ENCODE measurements around the gene ADGRA1.
"Not testable (repeated sequence)": the region's sequence is repeated elsewhere in the genome, so short reads cannot be mapped to it uniquely, and the experiment has no call there.

The ADGRA1 gene

GRCh38 chr10:133097961-133098360, 10.2 kb downstream of the ADGRA1 start:
- DNase-seq, result no peak

GRCh38 chr10:133098426-133099124, 10.9 kb downstream of the ADGRA1 start:
- no peak for DNase-seq

GRCh38 chr10:133099571-133099970, 11.8 kb downstream of the ADGRA1 start:
- no peak for DNase-seq

GRCh38 chr10:133100186-133100585, 12.5 kb downstream of the ADGRA1 start:
- no peak for DNase-seq

DNA sequence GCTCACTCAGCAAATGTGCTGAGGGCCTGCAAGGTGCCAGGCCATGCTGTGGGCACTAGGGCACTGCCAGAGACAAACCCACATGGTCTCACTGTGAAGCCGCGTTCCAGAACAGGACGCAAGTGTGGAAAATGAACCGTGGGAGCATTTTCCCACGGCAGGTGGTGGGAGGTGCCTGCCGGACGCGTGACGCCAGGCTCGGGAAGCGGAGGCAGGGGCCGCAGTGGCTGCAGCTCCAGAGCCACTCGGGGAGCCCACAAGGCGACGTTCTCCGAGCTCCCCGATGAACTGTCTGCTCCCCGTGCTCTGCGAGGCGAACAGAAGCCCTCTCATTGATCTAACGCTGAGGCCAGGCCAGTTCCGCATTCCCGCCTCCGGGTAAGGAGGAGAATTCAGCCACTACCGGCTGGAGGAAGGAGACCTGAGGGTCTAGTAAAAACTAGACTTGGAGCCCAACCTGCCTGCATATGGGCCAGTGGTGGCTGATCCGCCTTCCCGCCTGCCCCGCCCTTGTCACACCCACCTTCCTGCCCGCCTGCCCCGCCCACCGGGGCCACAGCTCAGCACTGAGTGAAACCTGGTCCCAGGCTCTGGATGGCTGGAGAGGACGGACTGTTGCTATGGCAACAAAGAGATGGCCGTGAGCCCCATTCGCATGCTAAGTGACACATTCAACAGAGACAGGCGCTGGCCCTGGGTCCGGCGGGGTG, 13.1 kb downstream of the ADGRA1 start:
- DNase-seq, result peak; percentile 88 to 90

GRCh38 chr10:133101416-133101810, 13.7 kb downstream of the ADGRA1 start:
- no peak for DNase-seq

DNA sequence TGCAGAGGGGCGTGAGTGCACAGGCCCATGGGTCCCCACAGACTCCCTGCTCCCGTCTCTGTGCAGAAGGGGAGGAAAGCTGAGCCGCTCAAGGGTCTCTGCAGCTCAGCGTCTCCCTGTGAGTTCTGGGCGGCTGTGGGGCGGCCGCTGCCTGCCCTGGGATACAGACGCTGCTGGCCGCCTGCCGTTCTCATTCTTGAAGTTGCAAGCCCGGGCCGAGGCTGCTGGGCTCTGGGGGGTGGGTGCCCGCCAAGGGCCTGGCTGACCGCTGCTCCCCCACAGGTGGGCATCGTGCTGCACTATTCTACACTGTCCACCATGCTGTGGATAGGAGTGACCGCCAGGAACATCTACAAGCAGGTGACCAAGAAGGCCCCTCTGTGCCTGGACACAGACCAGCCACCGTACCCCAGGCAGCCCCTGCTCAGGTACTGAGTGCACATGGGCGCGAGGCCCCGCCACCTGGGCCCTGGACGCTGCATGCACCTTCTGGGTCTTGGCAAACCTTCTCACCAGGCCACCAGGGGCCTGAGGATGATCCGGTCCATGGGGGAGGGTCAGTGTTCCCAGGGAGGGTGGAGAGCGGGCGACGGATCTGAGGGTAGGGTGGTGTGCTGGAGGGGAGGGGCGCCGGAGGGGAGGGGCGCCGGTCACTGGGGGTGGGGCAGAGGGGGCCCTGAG, 14.8 kb downstream of the ADGRA1 start:
- no peak for DNase-seq

DNA sequence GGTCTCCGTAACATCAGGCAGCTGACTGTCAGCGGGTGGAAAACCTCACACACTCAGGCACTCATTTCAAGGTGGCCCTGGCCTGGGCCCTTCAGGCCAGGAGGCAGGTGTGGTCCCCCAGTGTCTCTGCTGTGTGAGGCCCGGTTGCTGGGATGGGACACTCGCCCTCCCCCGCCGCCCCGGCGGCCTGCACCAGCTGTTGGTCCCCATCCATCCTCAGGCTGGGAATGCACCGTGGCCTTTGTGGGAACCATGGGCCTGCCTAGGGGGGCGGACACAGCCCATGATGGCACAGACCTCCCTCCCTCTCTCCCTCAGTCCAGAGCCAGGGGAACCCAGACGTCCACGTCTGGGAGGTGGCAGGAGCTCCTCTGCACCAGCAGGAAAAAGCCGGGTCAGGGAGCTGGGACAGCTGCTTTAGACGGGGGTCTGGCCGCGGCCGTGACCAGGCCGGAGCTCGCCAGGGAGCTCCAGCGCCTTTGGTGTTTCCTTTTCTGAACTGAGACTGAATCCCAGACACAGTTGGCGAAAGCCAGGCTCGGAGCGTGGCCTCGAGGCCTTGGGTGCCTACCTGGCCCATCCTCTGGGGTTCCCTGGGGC, 15.7 kb downstream of the ADGRA1 start:
- no peak for DNase-seq

DNA sequence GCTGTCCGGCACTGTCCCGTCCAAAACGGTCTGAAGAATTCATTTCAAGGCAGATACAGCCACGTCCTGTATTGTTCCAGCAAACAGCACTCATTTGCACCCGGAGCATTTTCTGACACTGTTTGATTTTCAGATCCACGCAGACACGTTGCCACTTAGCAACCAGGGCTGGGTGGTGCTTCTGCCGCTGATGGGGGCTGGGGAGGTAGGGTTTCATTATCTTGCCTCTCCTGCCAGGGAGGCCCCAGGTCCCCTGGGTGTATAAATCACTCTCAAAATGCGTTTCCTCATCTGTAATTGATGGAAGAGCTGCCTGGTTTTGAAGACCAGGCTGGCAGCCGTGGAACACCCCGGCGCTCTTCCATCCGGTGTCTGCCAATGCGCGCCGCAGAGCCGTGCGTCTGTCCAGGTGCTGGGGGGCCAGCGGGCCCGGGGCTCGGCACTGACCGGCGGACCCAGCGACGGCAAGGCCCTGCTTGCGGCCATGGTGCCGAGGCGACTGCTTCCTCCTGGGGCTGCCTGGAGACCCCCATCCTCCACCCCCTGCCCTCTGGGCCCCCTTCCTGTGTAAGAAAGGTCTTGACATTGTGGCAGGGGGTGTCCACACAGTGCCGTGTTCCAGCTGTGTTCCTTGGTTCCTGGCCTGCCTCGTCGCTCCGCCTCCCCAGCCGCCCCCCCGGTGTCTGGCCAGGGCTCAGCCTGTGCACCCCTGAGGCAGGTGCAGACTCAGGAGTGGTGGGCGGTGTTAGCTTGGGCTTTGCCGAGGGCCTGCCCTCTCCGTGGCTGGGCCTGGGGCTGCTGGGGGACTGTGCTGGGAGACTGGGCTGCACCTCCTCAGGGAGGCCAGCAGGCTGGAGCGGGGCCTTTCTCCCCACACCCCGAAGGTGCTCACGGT, 16.6 kb downstream of the ADGRA1 start:
- no peak for DNase-seq

DNA sequence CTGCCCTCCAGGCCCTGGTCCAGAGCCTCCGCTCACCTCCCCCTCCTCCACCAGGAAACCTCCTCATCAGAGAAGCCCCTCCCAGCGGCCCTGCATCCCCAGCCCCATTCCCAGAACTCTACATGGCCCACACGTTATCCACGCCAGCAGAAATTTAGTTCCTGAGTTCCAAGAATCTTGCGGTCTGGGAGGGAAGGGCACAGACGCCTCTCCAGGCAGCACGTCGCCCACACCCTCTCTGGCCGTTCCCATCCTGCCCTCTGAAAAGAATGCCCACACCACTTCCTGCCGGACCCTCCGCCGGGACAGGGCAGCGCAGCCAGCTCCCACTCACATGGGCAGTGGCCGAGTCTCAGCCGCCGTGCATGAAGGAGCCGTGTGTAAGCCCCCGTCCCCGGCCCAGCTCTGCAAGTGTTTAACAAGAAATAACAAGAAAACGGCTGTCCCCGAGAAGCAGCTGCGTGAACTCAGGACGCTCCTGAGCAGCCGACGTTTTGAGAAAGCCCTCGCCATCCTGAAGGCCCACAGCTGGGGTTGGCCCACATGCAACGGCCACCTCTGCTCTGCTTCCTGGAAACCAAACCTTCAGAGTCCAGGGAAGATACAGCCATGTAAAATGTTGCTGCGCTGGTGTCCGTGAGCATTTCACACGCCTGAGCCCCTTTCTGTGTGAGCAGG, 17.4 kb downstream of the ADGRA1 start:
- DNase-seq, result no peak

DNA sequence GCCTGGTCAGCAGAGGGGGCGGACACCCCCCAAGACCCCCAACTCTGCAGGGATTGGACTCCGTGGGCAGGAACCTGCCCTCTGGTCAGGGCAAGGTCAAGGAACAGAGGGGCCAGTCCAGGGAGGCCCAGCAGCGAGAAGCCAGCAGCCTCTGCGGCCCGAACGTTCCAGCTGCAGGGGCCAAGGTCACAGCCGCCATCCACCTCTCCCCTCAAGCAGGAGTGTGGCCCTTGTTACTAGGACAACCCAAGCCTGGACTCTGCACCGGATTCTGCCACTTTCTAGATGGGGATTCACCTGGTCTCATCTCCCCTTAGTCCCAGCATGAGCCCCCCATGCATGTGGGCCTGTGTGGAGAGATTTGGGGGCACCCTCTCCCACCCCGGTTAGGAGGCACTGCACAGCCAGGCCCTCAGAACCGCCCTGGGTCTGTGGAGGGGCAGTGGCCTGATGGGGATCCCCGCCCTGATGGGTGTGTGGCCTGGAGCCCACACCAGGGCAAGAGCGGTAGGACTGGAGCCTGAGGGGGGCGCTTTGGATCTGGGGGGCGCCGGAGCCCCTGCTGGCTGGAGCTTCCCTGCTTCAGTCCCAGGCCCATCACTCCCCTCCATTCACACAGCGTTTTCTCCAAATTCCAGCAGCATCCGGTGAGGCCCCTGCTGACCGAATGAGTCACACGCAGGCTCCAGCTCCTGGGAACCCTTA, 18.1 kb downstream of the ADGRA1 start:
- no peak for DNase-seq

- DNase-seq, result no peak
Measured at GRCh38 chr10:133106516-133106915, 18.8 kb downstream of the ADGRA1 start.

- DNase-seq, result no peak
Measured at GRCh38 chr10:133107442-133107841, 19.7 kb downstream of the ADGRA1 start.

DNA sequence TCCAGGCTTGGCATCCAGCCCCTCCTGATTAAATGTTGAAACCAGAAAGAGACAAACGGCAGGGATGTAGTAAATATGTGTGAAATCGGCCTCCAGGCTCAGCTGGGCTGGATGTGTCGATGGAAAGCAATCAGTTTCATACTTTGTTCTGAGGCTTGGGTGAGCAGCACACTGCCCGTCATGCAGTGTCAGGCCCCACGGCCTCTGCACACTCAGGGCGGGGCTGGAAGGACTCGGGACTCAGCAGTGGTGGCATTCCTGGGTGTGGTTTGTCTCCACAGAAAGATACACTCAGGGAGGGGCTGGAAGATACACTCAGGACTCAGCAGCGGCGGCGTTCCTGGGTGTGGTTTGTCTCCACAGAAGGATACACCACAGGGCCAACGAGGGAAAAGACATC, 22.0 kb downstream of the ADGRA1 start:
- DNase-seq, result no peak

DNA sequence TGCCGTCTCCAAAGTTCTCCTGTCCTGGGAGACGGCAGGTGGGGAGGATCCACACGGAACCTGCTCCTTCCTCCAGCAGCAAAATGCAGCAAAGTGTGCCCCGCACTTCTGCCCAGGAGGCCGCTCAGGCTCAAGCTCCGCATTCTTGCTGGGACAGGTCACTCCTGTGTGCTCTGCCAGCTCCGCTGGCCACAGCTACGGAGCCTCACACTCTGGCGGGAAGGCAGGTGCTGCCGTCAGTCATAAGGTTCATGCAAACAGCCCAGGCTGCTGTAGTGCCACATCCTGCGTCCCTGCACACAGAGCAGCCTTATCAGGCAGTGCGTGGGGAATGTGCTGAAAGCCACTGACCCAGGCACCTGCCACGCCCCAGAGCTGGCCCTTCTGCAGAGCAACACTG, 22.4 kb downstream of the ADGRA1 start:
- DNase-seq, result no peak

GRCh38 chr10:133110609-133111275, 23.0 kb downstream of the ADGRA1 start:
- DNase-seq, result no peak

- DNase-seq, result not testable (repeated sequence)
Measured at GRCh38 chr10:133111640-133112039, 23.9 kb downstream of the ADGRA1 start.

DNA sequence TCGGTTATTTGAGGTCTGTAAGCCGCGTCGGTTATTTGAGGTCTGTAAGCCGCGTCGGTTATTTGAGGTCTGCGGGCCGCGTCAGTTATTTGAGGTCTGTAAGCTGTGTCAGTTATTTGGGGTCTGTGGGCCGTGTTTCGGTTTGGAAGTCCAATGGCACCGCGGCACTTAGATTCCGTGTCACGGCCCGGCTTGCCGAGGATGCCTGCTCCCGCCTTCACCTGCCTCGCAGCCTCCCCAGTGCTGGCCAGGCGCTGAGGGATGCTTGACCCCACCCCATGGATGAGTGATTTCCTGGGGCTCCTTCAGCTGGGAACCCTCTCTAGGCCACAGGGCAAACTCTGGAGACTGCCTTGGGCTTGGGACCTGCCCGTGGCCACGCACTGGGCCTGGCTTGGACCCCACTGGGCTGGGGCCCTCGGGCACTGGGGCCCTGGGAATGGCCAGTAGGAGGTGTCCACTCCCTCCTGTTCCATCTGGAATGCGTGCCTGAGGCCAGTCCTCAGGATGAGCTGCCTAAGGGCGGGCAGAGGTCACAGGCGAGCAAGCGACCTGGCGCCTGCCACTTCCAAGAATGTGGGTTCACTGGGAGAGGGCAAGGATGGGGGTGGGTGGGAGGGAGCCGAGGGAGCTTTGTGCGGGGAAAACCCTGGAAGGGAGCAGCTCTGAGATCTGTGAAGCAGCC, 25.6 kb downstream of the ADGRA1 start:
- DNase-seq, result no peak

DNA sequence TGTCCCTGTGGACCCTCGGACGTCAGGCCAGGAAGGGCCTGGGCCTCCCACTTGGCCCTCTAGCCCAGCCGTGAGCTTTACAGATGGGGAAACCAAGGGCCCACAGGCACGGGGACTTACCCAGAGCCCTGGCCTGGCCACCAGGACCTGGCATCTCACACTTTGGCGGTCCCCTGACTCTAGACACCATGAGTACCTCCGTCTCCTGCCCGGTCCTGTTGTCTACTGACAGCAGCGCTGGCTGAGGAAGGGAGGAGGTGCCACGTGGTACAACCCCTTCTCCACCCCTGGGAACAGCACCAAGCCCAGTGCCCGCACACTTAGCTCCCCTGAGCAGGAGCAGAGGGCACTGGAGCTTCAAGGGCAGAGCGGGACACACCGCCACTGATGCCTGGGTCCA, 26.1 kb downstream of the ADGRA1 start:
- no peak for DNase-seq

DNA sequence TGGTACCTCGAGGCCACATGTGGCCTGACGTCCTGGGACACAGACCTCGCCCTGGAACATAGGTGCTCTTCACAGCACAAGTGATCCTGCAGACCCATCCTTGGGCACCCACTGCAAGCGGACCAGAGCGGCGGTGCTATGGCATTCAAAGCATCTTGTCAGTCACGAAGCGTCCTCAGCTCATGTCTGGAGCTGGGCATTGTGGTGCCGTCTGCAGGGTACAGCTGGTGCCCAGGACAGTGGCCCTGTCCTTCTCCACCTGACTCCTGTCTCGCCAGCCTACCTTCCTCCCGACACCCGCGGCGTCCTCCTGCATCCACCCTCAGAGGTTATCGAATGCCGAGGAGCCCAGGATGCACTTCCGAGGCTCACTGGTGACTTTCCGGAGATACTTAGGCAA, 26.5 kb downstream of the ADGRA1 start:
- no peak for DNase-seq
